Ureter (tissue), 1 donor: Measurements from ENCODE around the gene FAM170B. TPM values are rescaled to one million over a fixed set of nuclear protein-coding genes. Genes with fewer than 3 reads are reported as not detected.
A peak's percentile ranks its signal among the peaks of the same experiment; 100 is the strongest.

Experiments
- DNase-seq: peaks from one replicate; pipeline ENCODE4 v3.0.0-alpha.2; 2020; ENCODE audit warnings: low spot score
- total RNA-seq: library from RNA; stranded (reverse); gene quantifications from one replicate; pipeline ENCODE4 v1.2.4, GENCODE V29; 2023
- donor health status: DM: yes; HTN: yes; CAD: no.

Gene FAM170B
- total RNA-seq, 1 donor from 2014 or later, result not detected

GRCh38 chr10:49123981-49124950 is 9.6 kb downstream of the FAM170B start:
- DNase-seq, result no peak

DNA sequence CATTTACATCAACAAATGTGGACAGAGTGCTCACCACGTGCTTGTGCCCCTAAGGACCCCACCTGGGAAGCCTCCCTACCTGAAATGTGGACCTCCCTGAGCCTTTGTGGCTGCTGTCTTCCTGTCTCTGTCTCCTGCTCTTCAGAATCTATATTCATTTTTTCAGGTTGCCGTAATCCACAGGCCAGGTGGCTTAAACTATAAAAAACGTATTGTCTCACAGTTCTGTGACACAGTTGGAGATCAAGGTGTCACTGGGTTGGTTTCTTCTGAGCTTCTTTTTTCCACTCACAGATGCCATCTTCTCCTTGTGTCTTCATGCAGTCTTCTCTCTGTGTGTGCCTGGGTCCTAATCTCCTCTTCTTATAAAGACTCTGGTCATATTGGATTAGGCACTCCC is 12.9 kb downstream of the FAM170B start:
- no peak for DNase-seq

- DNase-seq, result no peak
These were observed 14.1 kb downstream of the FAM170B start for GRCh38 chr10:49119746-49120145.

DNA sequence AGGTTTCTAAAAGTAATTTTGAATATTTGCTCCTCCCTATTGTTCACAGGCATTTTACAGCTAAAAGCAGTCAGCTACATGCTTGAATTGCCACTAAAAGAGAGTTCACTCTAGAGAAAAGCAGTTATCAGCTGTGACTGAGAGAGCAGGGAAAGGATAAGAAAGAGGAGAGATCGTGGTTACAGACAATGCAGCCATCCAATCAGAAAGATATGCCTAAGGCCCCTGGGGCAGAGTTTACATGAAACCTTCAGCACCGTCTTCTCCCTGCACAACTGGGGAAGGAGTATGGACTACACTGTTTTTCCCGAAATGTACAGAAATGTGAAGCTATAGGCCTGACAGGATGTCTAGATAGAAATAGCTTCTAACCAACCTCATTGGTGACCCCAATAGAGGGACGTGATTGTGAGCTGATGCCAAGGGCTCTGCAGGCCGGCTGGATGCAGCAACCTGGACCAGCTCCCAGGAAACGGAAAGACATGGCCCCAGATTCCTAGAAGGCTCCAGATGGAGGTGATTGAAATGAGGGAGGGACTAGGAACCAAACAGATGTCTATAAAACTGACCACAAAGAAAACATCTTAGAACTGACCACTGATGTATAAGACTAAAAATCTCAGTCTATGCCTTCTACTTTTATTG is 15.3 kb downstream of the FAM170B start:
- DNase-seq, result no peak

- DNase-seq, result no peak
These were observed 16.3 kb downstream of the FAM170B start for GRCh38 chr10:49117376-49118070.

DNA sequence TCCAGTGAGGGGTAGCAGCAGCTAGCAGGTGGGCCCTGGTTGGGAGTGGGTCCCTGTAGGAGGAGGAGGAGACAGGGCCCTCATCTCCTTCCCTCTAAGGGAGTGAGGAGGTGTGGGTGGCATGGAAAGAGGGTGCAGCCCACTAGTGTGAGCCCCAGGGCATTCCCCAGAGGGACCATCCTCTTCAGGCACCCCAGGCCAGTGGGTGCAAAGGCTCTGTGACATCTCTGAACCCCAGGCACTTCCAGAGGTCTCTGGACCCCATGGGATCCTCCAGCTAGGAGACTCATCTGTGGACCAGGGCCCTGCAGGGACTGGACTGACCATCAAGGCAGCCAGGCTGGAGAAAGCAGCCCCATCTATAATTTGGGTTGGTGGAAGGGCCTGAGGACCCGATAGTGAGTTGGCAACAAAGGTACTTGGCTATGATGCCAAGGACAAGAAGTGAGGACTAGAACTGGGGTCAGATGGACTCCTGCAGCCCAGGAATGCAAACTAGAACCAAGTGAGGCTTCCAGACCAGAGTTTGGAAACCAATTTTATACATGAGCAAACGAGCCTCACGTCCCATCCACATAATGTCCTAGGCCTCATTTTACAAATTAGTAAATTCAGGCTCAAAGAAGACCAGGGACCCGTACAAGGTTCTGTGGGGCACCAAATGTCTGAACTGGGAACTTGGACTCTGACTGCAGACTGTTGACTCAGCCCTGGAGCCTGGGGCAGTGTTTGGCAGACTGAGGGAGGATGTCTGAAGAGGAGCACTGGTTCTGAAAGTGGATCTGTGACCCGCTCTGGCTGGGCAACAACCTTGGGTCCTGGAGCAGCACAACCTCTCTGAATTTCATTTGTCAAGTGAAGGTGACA is 17.1 kb downstream of the FAM170B start:
- DNase-seq, result no peak

- DNase-seq, result peak; percentile 29
These were observed 17.9 kb downstream of the FAM170B start for GRCh38 chr10:49115796-49116508.

DNA sequence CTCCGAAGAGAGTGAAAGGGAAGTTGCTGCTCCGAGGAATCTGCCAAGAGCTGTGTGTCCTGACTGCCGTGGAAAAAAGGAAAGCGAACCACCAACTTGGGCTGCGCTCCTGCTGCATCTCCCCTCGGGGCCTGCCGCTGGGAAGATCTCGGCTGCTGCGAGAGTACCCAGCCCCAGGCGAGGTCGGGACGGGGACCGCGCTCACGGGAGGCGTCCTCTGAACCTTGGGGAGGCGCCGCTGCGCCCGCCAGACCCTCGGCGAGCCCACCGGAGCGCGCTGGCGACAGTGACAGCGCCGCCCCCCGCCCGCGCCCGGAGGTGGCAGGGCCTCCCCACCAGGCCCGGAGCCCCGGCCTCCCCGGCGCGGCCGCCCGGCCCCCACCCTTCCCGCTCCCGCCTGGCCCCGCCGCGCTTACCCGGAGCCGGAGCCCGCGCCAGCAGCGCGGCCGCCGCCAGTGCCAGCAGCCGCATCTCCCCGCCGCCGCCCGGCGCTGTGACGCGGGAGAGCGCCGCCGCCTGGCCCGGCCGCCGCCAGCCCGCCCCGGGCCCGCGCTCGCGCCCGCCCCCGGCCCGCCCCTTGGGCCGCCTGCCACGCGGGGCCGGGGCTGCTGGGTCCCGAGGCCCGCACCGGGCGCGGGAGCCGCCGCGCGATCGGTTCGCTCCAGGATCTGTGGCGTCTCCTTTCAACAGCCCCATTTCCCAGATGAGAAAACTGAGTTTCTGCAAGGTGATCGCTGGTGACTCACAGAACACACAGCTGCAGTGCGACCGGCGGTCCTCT is 18.6 kb downstream of the FAM170B start, which contains the start of gene VSTM4:
VSTM4 (minus strand) TSS at position 508 of the 781 bp plus-strand sequence; CDS start at position 471, 37 bp downstream.
- DNase-seq, result peak; percentile 42

DNA sequence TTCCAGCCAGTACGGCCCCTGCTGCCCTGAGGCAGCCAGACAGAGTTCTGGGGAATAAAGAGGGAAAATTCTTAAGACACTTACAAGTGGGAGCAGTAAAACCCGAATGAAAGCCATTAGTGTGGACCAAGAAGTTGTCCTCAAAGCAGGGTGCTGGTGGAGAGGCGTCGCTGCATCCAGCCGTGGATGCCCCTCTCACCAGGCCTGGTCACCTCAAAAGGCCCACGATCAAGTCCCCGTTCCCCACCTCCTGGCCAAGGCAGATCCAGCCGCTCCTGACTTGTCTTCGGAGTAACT is 19.2 kb downstream of the FAM170B start:
- peak; percentile 46 for DNase-seq

DNA sequence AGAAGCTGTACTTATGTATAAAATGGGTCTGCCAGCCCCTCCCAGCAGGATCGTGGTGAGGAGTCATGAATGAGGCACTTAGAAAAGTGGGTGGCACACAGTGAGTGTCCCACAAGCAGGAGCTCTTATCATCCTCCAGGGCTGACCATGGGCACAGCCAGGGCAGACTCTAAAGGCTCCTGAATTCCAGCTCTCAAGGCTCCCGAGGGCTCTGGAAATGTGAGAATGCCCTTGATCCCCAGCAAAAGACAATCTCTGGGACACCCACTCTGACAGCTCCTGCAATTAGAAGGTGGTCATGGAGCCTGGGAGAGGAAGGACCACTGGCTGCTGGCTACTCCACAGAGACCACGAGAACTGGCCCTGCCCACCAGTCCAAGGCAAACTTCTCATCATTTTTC is 20.1 kb downstream of the FAM170B start:
- DNase-seq, result peak; percentile 34

DNA sequence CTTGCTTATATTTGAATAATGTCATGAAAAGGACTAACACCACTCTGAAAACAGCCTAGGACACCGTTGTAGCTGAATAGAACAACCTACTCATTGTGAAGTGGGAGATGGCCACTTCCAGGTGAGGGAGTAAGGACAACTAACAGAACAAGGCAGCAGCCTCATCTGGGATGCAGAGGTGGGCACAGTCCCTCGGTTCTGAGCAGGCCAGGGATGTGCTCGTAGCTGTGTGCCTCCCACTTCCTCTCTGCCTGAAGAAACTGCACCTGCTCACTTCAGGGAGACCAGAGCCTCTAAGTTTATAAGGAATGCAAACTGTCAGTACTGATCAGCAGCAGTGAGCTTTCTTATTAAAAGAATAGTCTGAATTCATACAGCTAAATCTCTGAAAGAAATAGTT is 21.0 kb downstream of the FAM170B start:
- peak; percentile 26 for DNase-seq

- no peak for DNase-seq
These were observed 21.7 kb downstream of the FAM170B start for GRCh38 chr10:49112098-49112497.

DNA sequence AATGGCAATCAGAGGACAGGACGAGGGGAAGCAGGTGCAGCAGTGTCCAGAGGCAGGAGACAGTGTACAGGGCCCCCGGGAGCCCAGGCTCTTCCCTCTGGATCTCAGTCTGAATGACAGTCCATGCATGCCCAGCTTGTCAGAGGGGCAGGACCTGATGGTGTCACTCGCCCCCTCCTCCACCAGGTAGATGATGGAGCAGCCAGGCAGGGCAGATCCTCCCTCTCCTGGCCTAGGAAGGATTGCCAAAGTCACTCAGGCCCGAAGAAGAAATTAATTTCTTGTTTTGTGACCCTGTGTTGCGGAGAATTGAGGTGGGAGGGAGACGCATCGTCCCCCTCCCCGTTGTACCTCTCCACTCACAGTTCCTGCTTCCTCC is 22.5 kb downstream of the FAM170B start:
- DNase-seq, result no peak

DNA sequence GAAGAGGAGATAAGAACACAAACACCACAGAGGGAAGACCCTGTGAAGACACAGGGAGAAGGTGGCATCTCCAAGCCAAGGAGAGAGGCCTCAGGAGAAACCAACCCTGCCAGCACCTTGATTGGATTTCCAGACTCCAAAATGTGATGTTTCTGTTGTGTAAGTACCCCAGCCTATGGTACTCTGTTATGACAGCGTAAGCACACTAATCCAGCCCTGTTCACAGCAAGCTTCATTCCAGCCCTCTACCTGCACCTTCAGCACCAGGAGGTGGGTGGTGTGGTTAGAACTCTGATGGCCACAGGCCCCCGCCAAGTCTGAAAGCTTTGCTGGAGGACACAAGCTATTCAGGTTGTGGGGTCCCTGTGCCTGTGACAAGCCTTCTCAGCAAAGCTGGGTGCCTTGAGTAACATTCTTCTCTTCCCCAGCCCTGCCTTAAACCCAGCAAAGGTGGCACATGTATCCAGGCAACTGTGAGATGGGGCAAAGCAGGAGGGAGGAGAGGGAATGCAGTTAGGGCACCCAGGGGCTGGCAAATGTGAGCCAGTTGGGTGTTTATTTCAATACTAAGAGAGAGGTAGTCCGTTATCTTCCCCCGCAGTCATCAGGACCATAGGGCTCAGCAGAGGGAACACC is 23.0 kb downstream of the FAM170B start:
- DNase-seq, result no peak

DNA sequence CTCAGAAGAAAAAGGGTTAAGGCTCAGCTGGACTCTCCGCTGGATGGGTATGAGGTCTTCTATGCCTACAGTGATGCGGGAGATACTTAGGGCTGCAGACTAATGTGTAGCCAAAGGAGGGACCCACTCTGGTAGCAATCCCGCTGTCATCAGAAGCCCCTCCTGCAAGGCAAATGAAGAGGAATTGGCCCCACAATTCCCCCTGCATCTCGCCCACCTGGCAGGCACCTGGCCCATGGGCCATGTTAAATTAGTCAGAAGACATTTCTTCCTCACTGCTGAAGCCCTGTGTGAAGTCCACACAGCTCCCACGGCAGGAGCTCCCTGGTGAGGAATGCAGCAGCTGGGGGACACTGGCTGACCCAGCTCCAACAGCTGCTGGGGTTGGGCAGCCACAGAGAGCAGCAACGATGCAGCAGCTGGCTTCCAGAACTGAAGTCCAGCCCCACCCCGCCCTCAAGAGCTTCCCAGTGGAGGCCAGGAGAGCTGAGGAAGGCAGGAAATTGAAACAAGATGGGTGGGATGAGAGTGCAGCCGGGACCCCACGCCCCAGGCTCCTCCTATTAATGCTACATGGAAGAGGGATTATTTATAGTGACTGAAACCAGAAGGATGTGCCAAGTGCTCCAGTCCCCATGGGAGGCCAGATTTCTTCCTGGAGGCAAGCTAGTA is 24.0 kb downstream of the FAM170B start:
- DNase-seq, result no peak

- no peak for DNase-seq
These were observed 25.2 kb downstream of the FAM170B start for GRCh38 chr10:49108656-49109055.

DNA sequence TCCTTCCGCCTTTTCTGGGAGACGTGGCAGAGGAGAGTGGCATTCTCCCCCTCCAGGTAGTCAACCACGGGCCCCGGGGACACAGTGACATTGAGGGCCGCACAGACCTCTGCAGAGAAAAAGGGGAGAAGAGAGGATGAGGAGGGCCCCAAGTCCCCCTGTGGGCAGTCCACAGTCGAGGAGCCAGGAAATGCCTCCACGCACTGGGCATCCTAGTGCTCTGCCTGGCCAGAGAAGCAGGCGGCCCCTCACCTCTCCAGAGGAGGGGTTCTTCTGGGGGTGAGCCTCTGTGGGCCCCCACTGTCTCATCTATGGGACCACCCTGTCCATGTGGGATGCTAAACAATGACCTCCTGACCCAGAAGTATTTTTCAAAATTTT is 25.9 kb downstream of the FAM170B start:
- no peak for DNase-seq

DNA sequence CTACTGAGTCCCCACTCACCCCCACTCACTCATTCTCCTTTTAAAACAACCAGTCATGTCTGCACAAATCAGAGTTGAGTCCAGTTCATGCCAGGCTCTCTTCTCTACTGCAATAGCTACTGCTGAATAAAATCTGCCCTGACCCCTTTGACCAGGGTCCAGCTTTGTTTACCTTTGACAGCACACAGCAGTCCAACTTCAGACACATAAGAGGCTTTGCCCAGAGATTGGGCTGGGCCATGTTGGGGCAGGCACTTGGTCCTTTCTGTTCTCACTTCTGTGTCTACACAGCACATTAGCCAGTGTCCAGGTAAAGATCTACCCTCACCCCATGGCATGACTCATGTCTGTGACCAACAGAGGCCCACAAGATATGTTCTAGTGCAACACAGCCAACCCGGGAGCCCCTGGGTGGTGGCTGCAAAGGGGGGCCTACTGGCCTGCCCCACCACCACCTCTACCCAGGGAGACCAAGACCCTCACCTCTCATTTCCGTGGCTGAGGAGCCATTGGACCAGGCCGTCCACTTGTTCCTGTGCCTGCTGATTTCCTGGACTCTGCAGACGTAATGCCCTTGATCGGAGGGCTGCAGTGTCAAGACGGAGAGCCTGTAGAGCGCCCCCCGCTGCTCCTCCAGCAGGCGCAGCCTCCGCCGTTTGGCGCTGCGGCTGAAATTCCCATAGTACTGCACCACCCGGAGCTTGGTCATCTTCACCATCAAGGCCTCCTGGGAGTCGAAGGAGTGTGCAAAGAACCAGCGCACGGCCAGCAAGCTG is 26.5 kb downstream of the FAM170B start:
- DNase-seq, result no peak
